GM12891 (cell line): ENCODE data around the gene TIMP1.

Source experiments
- DNase-seq: peaks from one replicate; pipeline ENCODE4 v3.0.0; 2011; ENCODE audit warnings: low spot score; ENCODE audit not compliant: insufficient read length
- FAIRE-seq: peaks from 2 replicates; lab custom pipeline; 2011; peaks lifted over from hg19 to GRCh38; lab: Jason Lieb, UNC
- PAX5 ChIP-seq: IDR thresholded peaks from 2 replicates; pipeline ENCODE4 v1.6.1; 2011; ENCODE audit warnings: low read length, moderate library complexity, mild to moderate bottlenecking; ENCODE audit not compliant: insufficient read depth, severe bottlenecking
- POLR2A ChIP-seq: IDR thresholded peaks from 2 replicates; pipeline ENCODE4 v1.6.1; 2011; ENCODE audit warnings: low read depth, low read length, control low read depth
- POLR2AphosphoS5 ChIP-seq: IDR thresholded peaks from 2 replicates; pipeline ENCODE4 v1.6.1; 2011; ENCODE audit warnings: low read depth, low read length, control low read depth
- POU2F2 ChIP-seq: IDR thresholded peaks from 2 replicates; pipeline ENCODE4 v1.6.1; 2011; ENCODE audit warnings: low read depth, mild to moderate bottlenecking, control low read depth, low read length, moderate library complexity
- SPI1 ChIP-seq: IDR thresholded peaks from 2 replicates; pipeline ENCODE4 v1.6.1; 2011; ENCODE audit warnings: low read depth, low read length, control low read depth
- TAF1 ChIP-seq: IDR thresholded peaks from 2 replicates; pipeline ENCODE4 v1.6.1; 2011; ENCODE audit warnings: low read depth, low read length, control low read depth

Gene TIMP1

DNA sequence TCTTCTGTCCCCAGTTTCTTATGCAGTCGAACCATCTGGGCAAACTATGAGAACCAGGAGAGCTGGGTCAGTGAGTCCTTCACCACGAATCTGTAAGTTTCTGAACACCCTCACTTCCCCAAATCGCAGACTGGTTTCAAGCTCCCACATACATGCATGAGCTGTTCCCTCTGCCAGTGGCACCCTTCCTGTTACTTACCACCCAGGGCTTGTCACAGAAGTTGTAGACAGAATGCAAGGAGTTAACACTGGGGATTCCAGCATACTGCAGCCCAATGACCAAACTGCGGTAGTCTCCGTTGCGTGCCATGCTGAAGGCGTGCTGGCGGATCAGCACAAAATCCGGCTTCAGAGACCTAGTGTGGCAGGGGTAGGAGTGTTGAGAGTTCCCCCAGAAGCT, 22.8 kb downstream of the TIMP1 start:
- DNase-seq (no peak), FAIRE-seq (peak; percentile 77)
- no peak for TF ChIP-seq POLR2AphosphoS5
- TF ChIP-seq SPI1 = peak; percentile 60

DNA sequence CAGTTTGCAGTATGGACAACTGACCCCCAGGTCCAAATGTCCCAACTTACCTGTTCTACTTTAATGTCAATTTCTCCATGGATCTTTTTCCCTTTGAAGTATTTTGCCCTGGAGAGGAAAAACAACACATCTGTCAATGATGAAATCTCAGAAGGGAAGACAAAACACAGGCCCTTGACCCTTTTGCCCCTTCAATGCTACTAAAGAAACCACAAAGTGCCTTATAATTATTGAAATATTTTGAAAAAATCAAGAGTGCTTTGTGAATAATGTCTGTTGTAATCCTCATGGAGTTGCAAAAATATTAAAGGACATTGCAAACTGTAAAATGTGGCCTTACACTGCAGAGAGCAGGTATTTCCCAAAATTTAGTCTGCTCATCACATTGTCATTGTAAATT, 24.9 kb downstream of the TIMP1 start:
- TF ChIP-seq SPI1 (no peak), POLR2A (no peak), POU2F2 (no peak), TAF1 (no peak), PAX5 (no peak), POLR2AphosphoS5 (no peak)
- DNase-seq (no peak), FAIRE-seq (no peak)

DNA sequence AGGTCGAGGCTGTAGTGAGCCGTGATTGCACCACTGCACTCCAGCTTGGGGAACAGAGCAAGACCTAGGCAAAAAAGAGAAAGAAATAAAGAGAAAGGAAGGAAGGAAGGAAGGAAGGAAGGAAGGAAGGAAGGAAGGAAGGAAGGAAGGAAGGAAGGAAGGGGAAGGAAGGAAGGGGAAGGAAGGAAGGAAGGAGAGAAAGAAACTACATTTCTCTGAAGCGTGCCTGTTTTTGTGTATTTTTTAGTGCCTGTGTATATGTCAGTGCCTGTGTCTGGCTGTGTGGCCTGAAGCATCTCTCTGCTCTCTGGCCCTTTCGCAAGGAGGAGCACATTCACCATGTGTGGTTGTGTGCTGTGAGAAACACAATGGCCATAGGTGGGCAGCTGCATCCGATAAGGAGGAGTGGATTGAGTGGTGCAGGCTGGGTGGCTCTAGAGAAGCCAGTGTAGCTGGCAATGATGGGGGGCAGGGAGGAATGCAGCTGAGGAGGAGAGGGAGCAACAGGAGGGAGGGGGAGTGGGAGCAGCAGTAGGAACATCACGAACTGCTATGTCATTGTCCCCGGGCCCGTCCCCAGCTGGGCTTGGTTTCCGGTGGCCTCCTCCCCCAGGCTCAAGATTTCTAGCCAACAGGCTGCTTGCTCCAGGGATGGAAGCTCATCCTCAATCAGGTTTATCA, 26.0 kb downstream of the TIMP1 start:
- DNase-seq (no peak), FAIRE-seq (no peak)
- TF ChIP-seq POLR2A (no peak), POLR2AphosphoS5 (no peak), SPI1 (no peak), POU2F2 (no peak), PAX5 (no peak), TAF1 (no peak)

DNA sequence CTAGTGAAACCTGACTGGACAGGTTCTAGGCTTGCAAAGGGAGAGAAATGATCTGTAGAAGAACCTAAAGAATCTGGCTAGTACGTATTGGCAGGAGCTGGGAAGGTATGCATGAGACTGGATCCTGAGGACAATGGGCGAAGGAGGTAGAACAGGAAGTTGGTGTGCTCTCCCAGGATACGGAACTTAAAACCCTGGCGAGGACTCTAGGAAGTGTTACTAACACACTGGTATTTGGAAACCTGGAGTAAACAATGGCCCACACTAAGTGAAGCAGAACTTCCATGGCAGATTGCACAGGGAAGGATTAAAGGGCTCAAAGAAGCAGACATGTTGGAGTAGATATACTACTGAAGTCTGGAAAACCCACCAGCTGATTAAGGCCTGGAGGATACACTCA, 28.3 kb downstream of the TIMP1 start:
- FAIRE-seq (no peak), DNase-seq (no peak)

DNA sequence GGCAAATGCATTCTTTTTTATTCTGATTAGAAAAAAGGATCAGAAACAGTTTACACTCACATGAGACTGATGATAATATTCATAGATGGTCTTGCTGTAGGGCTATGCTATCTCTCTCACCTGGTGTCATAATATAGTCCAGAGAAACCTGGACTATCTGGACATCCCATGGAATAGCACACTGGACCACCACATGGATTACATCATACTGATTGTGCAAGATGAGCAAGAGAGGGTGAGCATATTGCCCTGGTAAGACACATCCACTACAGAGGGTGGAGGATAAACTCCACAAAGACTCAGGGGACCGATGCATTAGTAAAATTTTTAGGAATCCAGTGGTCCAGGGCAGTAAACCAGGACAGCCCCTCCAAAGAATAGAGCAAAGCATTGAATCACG, 29.3 kb downstream of the TIMP1 start:
- TF ChIP-seq POLR2AphosphoS5 (no peak), SPI1 (no peak)
- no peak for DNase-seq
- FAIRE-seq = no peak

More for the DNA sequence above, 28.3 kb downstream of the TIMP1 start:
- TF ChIP-seq SPI1 = no peak
- TF ChIP-seq TAF1 = no peak
- no peak for TF ChIP-seq PAX5

DNA sequence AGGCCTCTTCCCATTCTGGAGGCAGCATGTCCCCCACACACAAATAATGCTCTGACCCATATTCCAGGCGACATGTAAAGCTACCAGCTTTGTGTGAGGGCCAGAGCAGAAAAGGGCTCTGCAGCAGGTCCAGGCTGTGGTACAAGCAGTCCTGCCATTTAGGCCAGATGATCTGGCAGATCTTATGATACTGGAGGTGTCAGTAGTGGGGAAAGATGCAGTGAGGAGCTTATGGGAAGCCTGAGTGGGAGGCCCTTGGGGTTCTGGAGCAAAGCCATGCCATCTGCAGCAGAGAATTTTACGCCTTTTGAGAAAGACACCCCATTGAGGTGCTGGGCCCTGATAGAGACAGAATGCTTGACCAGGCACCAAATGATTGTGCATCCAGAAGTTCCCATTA, 29.7 kb downstream of the TIMP1 start:
- TF ChIP-seq PAX5 = no peak
- no peak for TF ChIP-seq TAF1
- TF ChIP-seq POLR2AphosphoS5 = no peak
- TF ChIP-seq POLR2A = no peak
- no peak for TF ChIP-seq POU2F2
- FAIRE-seq = no peak
- no peak for DNase-seq

DNA sequence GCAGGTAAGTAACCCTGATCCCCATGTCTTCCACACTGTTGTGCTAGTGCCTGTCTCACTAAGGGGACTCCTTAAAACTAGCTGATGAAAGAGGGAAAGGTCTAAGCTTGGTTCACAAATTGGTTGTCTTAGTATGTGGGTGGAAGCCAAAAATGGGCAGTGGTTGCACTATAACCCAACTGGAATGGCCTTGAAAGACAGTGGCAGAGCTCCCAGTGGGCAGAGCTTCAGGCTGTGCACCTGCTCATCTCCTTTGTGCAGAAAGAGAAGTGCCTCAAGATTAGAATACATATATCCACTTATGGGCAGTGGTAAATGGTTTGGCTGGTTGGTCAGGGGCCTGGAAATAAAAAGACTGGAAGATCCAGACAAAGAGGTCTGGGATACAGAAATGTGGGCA, 30.2 kb downstream of the TIMP1 start:
- no peak for TF ChIP-seq POU2F2
- no peak for TF ChIP-seq PAX5
- no peak for TF ChIP-seq POLR2A
- DNase-seq (no peak), FAIRE-seq (no peak)

DNA sequence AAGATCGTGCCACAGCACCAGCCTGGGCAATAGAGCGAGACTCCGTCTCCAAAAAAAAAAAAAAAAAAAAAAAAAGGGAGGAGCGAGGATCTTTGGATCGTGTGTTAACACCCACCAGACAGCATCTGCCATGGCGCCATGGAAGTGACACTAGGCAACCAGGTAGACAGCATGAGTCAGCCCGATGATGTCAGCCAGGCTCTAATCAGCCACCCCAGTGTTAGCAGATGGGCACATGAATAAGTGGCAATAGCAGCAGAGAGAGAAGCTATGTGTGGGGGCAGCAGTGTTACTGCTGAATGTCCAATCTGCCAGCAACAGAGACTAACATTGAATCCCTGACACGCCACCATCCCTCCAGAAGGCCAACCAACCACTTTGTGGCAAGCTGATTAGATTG, 30.8 kb downstream of the TIMP1 start:
- no peak for FAIRE-seq
- no peak for TF ChIP-seq SPI1
- no peak for TF ChIP-seq POLR2A
- no peak for TF ChIP-seq POLR2AphosphoS5
- TF ChIP-seq PAX5 = no peak
- no peak for TF ChIP-seq TAF1
- TF ChIP-seq POU2F2 = no peak
- DNase-seq = no peak

DNA sequence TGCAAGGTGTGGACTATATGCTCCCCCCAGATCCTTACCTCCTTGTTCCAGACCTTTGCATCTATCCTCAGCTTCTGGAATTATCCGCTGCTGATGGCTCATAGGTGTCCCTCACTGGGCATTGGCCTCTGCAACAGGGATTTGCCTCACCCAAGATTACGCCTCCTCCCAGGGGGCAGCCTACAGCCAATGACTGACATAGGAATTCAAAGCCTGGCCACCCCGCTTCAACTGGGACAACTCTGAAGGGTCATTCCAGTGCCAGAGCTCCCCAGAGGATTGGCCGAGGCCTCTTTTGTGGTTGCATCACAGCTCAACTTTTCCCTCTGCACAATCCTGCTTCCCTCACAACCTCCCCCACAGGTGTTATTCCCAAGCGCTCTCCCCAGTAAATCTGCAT, 32.4 kb downstream of the TIMP1 start:
- DNase-seq = no peak
- FAIRE-seq = no peak
- no peak for TF ChIP-seq POLR2AphosphoS5
- no peak for TF ChIP-seq POU2F2
- TF ChIP-seq SPI1 = no peak
- no peak for TF ChIP-seq POLR2A

DNA sequence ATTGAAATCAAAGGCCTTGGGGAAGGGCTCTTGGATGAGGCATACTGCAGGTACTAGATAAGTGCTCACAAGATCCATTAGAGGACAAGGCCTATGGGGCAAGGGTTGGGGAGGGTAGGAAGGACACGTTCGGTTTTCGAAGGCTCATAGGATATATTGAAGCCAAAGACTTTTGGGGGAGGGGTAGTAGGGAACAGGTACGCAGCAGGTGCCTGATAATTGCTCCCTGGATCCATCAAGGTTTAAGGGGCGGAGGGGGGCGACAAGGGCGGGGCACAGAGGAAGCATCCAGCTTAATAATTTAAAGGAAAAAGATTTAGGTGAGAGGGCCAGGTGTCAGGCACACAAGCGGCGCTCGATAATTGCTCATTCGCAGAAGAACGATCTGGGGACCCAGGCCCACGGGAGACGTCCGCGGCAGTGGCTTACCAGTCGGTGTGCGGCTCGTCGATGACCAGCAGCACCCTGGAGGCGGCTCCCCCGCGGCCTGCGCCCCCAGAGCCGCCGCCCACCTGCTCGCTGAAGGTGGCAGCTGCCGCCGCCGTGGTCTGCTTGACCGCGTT, 36.8 kb downstream of the TIMP1 start:
- no peak for TF ChIP-seq POU2F2
- TF ChIP-seq SPI1 = no peak
- TF ChIP-seq PAX5 = no peak
- no peak for TF ChIP-seq POLR2A
- TF ChIP-seq TAF1 = no peak
- TF ChIP-seq POLR2AphosphoS5 = no peak
- no peak for DNase-seq
- FAIRE-seq = no peak

DNA sequence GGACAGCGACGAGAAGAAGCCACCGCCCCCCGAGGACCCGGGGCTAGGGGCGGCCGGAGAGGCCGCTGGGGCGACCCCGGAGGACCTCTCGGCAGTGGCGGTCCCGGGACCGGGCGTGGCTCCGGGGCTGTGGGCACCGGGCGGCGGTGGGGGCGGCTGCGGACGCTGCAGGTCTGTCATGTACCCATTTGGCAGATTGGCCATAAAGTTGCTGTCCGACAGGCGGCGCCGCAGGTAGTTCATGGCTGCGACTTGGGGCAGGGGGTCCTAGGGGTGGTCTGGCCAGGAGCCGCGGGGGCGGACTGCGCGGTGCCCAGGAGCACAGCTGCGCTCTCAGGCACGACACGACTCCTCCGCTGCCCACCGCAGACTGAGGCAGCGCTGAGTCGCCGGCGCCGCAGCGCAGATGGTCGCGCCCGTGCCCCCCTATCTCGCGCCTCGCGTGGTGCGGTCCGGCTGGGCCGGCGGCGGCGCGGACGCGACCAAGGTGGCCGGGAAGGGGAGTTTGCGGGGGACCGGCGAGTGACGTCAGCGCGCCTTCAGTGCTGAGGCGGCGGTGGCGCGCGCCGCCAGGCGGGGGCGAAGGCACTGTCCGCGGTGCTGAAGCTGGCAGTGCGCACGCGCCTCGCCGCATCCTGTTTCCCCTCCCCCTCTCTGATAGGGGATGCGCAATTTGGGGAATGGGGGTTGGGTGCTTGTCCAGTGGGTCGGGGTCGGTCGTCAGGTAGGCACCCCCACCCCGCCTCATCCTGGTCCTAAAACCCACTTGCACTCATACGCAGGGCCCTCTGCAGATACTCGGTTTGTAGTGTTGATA, 37.5 kb downstream of the TIMP1 start, which contains the start of gene SYN1:
Gene SYN1 (minus strand): TSS at position 372 of the 817 bp plus-strand sequence. CDS start 129 bp downstream, at position 243.
- DNase-seq = peak; percentile 84
- TF ChIP-seq SPI1 = no peak
- no peak for TF ChIP-seq POLR2A
- TF ChIP-seq POLR2AphosphoS5 = no peak
- TF ChIP-seq TAF1 = no peak
- TF ChIP-seq POU2F2 = no peak
- no peak for TF ChIP-seq PAX5
- FAIRE-seq = peak; percentile 96

DNA sequence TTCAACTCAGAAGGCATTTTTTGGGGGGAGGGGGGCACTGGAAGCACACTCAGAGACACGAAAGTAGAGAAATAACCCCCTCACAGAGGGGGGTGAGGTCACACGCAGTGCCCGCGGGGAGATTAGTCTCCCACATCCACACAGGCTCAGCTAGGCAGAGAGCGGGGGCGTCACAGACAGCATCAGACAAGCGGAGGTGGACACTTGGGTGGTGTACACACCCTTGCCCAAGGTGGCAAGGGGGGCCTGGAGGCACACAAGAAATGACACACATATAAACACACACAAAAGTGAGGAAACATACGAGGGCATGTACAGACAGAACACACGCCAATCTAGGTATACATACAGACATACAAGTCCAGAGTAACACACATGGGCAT, 38.1 kb downstream of the TIMP1 start:
- TF ChIP-seq POLR2AphosphoS5 (no peak), POU2F2 (no peak), SPI1 (no peak), POLR2A (no peak), TAF1 (no peak), PAX5 (no peak)
- no peak for FAIRE-seq
- no peak for DNase-seq
